K562 (cell line): Measurements from ENCODE around the gene ANHX. TPM values are rescaled to one million over a fixed set of nuclear protein-coding genes. Genes with fewer than 3 reads are reported as not detected.

Experiments used
- ATAC-seq: fragments of 200-7000 bp; cut with Tn5 transposase; 3 replicates; pipeline ENCODE4 v1.9.1; 2020; ENCODE audit warnings: moderate library complexity
- BruUV-seq: library from RNA; stranded (reverse); fragments of 400-500 nt; replicated peaks from 2 replicates; lab custom pipeline; 2021; lab: Mats Ljungman, UMichigan
- CTCF ChIA-PET: fragments of 300-600 bp; formaldehyde crosslinking; extraction: SDS; loops from one replicate; lab custom pipeline; 2021; ENCODE audit warnings: low intra/inter-chr PET ratio; lab: Yijun Ruan, JAX
- POLR2A ChIA-PET: fragments of 300-600, 350-650 bp; sonication (Branson Sonifier 250); formaldehyde crosslinking; extraction: SDS; loops from one replicate; lab custom pipeline; 2021; ENCODE audit warnings: antibody characterized with exemption, inconsistent platforms; lab: Yijun Ruan, JAX
- DNase-seq, 4 experiments: peaks; one replicate each; pipeline versions ENCODE4 v3.0.0 to v3.0.0-alpha.2; 2011 to 2018; ENCODE audit warnings: low spot score in 3 of 4, mixed read lengths in 3 of 4; ENCODE audit errors: extremely low read depth in 1 of 4
- FAIRE-seq: peaks from 2 replicates; lab custom pipeline; 2011; peaks lifted over from hg19 to GRCh38; lab: Jason Lieb, UNC
- H2AFZ ChIP-seq: 2 replicates; pipeline ENCODE4 v1.6.0; 2011; ENCODE audit warnings: low read depth, low read length, control low read depth, inconsistent platforms
- H3K27ac ChIP-seq: fragments of 200-600 bp; 3 replicates; pipeline ENCODE4 v1.8.0; 2011; ENCODE audit warnings: low read depth, mild to moderate bottlenecking, control low read depth, inconsistent platforms, low read length, moderate library complexity, mixed read lengths; ENCODE audit errors: extremely low read depth
- H3K27me3 ChIP-seq, 2 experiments: fragments of 300-600 bp in 1 of 2; 2 replicates in 1 of 2; 3 replicates in 1 of 2; pipeline versions ENCODE4 v1.6.0 to v1.8.0; 2011; ENCODE audit warnings: inconsistent platforms in 2 of 2, low read length in 2 of 2, mild to moderate bottlenecking in 1 of 2, mixed read lengths in 1 of 2, moderate library complexity in 1 of 2; ENCODE audit not compliant: control insufficient read depth in 2 of 2, insufficient read depth in 2 of 2
- H3K36me3 ChIP-seq: fragments of 300-600 bp; 3 replicates; pipeline ENCODE4 v1.8.0; 2011; ENCODE audit warnings: mild to moderate bottlenecking, low read length, inconsistent platforms; ENCODE audit not compliant: control insufficient read depth, insufficient read depth
- H3K4me1 ChIP-seq, 2 experiments: fragments of 200-600 bp in 1 of 2; replicated peaks in 1 of 2; 2 replicates in 1 of 2; 3 replicates in 1 of 2; pipeline versions ENCODE4 v1.5.1 to v1.8.0; 2011; ENCODE audit warnings: inconsistent platforms in 2 of 2, low read length in 2 of 2, mild to moderate bottlenecking in 1 of 2, mixed read lengths in 1 of 2, moderate library complexity in 1 of 2; ENCODE audit not compliant: control insufficient read depth in 2 of 2, insufficient read depth in 2 of 2
- H3K4me2 ChIP-seq: 2 replicates; pipeline ENCODE4 v1.6.1; 2011; ENCODE audit warnings: low read length, control low read depth, inconsistent platforms, mixed read lengths; ENCODE audit not compliant: insufficient read depth
- H3K4me3 ChIP-seq: fragments of 200-600 bp; sonication (generic), shearing (Covaris generic); 2 replicates; pipeline ENCODE4 v1.5.1; 2016; ENCODE audit warnings: control low read depth, inconsistent platforms
- H3K79me2 ChIP-seq: fragments of 200-600 bp; 3 replicates; pipeline ENCODE4 v1.8.0; 2011; ENCODE audit warnings: low read length, inconsistent platforms; ENCODE audit not compliant: control insufficient read depth, insufficient read depth
- H3K9ac ChIP-seq, 2 experiments: 2 replicates each; pipeline versions ENCODE4 v1.6.0 to v1.6.1; 2011; ENCODE audit warnings: low read depth in 2 of 2, low read length in 2 of 2, control low read depth in 1 of 2, inconsistent platforms in 1 of 2, mild to moderate bottlenecking in 1 of 2, mixed read lengths in 1 of 2; ENCODE audit not compliant: insufficient read depth in 1 of 2
- H3K9me1 ChIP-seq: one replicate; pipeline ENCODE4 v1.6.0; 2011; ENCODE audit warnings: inconsistent platforms, mild to moderate bottlenecking, low read length, moderate library complexity; ENCODE audit not compliant: control insufficient read depth, insufficient read depth
- H3K9me3 ChIP-seq: replicated peaks from 2 replicates; pipeline ENCODE4 v1.5.1; 2011; ENCODE audit warnings: low read depth, low read length, inconsistent platforms; ENCODE audit not compliant: control insufficient read depth, insufficient read depth
- H4K20me1 ChIP-seq: replicated peaks from 2 replicates; pipeline ENCODE4 v1.6.1; 2011; ENCODE audit warnings: low read length, inconsistent platforms, mixed read lengths; ENCODE audit not compliant: control insufficient read depth, insufficient read depth
- ATF1 ChIP-seq, 2 experiments: fragments of 450-650 bp in 1 of 2; IDR thresholded peaks; 2 replicates each; pipeline ENCODE4 v1.6.1; 2016; ENCODE audit warnings: missing compliant biosample characterization in 1 of 2, missing genetic modification characterization in 1 of 2
- HSF4 ChIP-seq: fragments of 250-450 bp; sonication (Bioruptor Pico); IDR thresholded peaks from 2 replicates; pipeline ENCODE4 v2.1.2; 2022; ENCODE audit warnings: mild to moderate bottlenecking, moderate library complexity, borderline replicate concordance
- NFATC3 ChIP-seq: fragments of 450-650 bp; IDR thresholded peaks from 2 replicates; pipeline ENCODE4 v1.6.1; 2017; ENCODE audit warnings: mild to moderate bottlenecking
- WGBS: fragments of 100-300 bp; shearing (Covaris generic); methylation state at CpG from one replicate; pipeline ENCODE4 v1.1.6; 2016; ENCODE audit warnings: low coverage, mixed read lengths; ENCODE audit not compliant: insufficient coverage; ENCODE audit errors: missing lambda C conversion rate; 5-methylcytosine and 5-hydroxymethylcytosine counted together
- in situ Hi-C: fragments of 300-500 bp; cut with MboI; formaldehyde crosslinking; loops from 4 replicates; pipeline ENCODE4 v1.15.0; 2018; ENCODE audit warnings: inconsistent platforms, mixed read lengths
- intact Hi-C: fragments of 100-400 bp; cut with micrococcal nuclease; formaldehyde crosslinking; loops from 2 replicates; pipeline ENCODE4 v1.14.2; 2022
- polyA plus RNA-seq, 8 experiments: library from polyadenylated mRNA; depleted of rRNA in 4 of 8; stranded (reverse) in 5 of 8; unstranded in 3 of 8; fragments of >200 nt; fragmentation: Nextera tagmentation in 2 of 8; fragmentation: Illumina TruSeq in 1 of 8; extraction: Ambion mirVana in 2 of 8; extraction: Trizol in 1 of 8; gene quantifications; 2 replicates each; pipeline versions ENCODE4 v1.2.1 to v1.2.3, GENCODE V29; 2011 to 2014; ENCODE audit warnings: inconsistent platforms in 1 of 8, missing spikeins in 1 of 8
- total RNA-seq, 7 experiments: library from RNA; depleted of rRNA in 6 of 7; stranded (reverse); fragments of >200 nt in 6 of 7; fragmentation: Illumina TruSeq in 2 of 7; extraction: Trizol in 2 of 7; gene quantifications; 2 replicates each; pipeline versions ENCODE4 v1.2.1 to v1.2.3, GENCODE V29; 2011 to 2021; ENCODE audit warnings: low replicate concordance in 1 of 7
- TF ChIP-seq, protein P1 (sequence below): fragments of 250-450 bp; sonication (Bioruptor Pico); IDR thresholded peaks from 2 replicates; pipeline ENCODE4 v1.8.0; 2021; ENCODE audit warnings: mild to moderate bottlenecking, moderate library complexity
- TF ChIP-seq, protein P2 (sequence below): fragments of 450-650 bp; formaldehyde crosslinking; IDR thresholded peaks from 2 replicates; pipeline ENCODE4 v1.4.0; 2022; ENCODE audit warnings: missing genetic modification characterization
- TF ChIP-seq, protein P3 (sequence below): fragments of 250-450 bp; sonication (Bioruptor Pico); IDR thresholded peaks from 2 replicates; pipeline ENCODE4 v1.5.1; 2021; ENCODE audit warnings: mild to moderate bottlenecking
- TF ChIP-seq, protein P4 (sequence below): sonication (generic); formaldehyde crosslinking; IDR thresholded peaks from 2 replicates; pipeline ENCODE4 v1.8.0; 2023; ENCODE audit warnings: mild to moderate bottlenecking, missing genetic modification reagents
- TF ChIP-seq, protein P5 (sequence below): IDR thresholded peaks from 2 replicates; pipeline ENCODE4 v1.6.1; 2011; ENCODE audit not compliant: insufficient read length; ENCODE audit errors: extremely low read depth

ANHX gene
- total and polyA plus RNA-seq, 9 of the 15 experiments (the other 6 are each of a cell fraction or from before 2014, with no cell fraction given) = not detected

DNA sequence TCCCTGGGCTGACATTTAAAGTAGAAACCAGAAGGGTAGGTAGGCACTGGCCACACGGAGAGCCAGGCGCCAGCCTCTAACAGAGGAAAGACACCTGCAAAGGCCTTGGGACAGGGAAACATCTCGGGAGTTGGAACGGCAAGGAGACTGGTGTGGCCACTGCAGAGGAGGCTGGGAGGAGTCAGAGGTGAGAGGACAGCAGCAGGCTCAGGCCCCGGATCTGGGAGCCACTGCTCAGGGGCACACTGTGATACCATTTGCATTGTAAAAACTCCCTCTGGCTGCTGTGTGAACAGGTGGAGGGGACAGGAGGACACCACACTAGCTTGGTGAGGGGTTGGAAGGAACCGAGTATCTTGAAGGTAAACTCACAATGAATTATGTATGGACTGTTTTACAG lies 2.7 kb downstream of the ANHX start:
- Histone ChIP-seq H3K9me1 (no peaks in the 10 kb centered on the region), H3K9ac (no peak overlapping the region), H3K27ac (no peak overlapping the region), H3K4me3 (no peak overlapping the region), H3K4me1 (no peaks in the 10 kb centered on the region), H3K9me3 (no peaks in the 10 kb centered on the region; the same call in 1 of the 2 replicates), H2AFZ (no peak overlapping the region)
- FAIRE-seq = no peak
- in situ Hi-C loops = no loop called here
- CTCF ChIA-PET = no interaction called here
- TF ChIP-seq, protein P1, sequence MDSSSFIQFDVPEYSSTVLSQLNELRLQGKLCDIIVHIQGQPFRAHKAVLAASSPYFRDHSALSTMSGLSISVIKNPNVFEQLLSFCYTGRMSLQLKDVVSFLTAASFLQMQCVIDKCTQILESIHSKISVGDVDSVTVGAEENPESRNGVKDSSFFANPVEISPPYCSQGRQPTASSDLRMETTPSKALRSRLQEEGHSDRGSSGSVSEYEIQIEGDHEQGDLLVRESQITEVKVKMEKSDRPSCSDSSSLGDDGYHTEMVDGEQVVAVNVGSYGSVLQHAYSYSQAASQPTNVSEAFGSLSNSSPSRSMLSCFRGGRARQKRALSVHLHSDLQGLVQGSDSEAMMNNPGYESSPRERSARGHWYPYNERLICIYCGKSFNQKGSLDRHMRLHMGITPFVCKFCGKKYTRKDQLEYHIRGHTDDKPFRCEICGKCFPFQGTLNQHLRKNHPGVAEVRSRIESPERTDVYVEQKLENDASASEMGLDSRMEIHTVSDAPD (CRISPR knock-in tag) = no peak
- TF ChIP-seq, all 486 proteins: peak for 0
- H3K4me2 ChIP-seq = no peak overlapping the region
- POLR2A ChIA-PET = no interaction called here
- no peaks in the 10 kb centered on the region for H3K79me2 ChIP-seq
- whole genome bisulfite sequencing = 0% methylated on average over 6 of the region's 6 CpGs
- intact Hi-C loops = no loop called here
- no peaks in the 10 kb centered on the region for H4K20me1 ChIP-seq
- BruUV-seq = no TSS peak
- DNase-seq (no peak), ATAC-seq (no peak)
- no peaks in the 10 kb centered on the region for H3K27me3 ChIP-seq
- no peaks in the 10 kb centered on the region for H3K36me3 ChIP-seq

DNA sequence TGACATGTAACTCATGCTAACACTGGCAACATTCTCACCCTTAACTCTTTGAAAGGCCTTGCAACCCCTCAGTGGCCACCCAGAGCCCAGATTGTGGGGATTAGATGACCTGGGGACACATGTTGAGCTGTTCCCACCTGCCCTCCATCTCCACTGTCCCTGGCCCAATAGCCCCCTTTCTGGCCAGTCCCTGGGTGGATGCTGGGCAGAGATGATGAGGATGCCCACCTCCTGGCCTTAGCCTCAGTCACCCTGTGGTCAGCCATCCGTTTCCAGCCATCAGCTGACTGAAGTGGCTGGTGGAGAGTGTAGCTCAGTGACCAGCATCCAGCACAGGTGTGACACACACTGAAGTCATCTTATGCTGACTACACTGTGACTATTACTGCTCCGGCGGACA lies 4.7 kb downstream of the ANHX start:
- H3K9me3 ChIP-seq = no peaks in the 10 kb centered on the region; the same call in none of the 2 replicates
- H3K36me3 ChIP-seq = no peaks in the 10 kb centered on the region
- no peak overlapping the region for H3K27ac ChIP-seq
- H3K79me2 ChIP-seq = no peaks in the 10 kb centered on the region
- no peaks in the 10 kb centered on the region for H4K20me1 ChIP-seq
- H3K4me3 ChIP-seq = no peak overlapping the region
- H3K4me1 ChIP-seq = no peaks in the 10 kb centered on the region
- in situ Hi-C loops (no loop called here), intact Hi-C loops (no loop called here)
- H3K27me3 ChIP-seq = no peaks in the 10 kb centered on the region
- FAIRE-seq = no peak
- no TSS peak for BruUV-seq
- ATAC-seq = no peak
- no peaks in the 10 kb centered on the region for H3K9me1 ChIP-seq
- POLR2A ChIA-PET = no interaction called here
- no peak for DNase-seq
- no peak overlapping the region for H3K9ac ChIP-seq
- WGBS = 0% methylated on average over 3 of the region's 3 CpGs
- no peak overlapping the region for H3K4me2 ChIP-seq
- H2AFZ ChIP-seq = no peak overlapping the region
- CTCF ChIA-PET = no interaction called here
- TF ChIP-seq, protein P2, sequence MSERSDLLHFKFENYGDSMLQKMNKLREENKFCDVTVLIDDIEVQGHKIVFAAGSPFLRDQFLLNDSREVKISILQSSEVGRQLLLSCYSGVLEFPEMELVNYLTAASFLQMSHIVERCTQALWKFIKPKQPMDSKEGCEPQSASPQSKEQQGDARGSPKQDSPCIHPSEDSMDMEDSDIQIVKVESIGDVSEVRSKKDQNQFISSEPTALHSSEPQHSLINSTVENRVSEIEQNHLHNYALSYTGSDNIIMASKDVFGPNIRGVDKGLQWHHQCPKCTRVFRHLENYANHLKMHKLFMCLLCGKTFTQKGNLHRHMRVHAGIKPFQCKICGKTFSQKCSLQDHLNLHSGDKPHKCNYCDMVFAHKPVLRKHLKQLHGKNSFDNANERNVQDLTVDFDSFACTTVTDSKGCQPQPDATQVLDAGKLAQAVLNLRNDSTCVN (CRISPR knock-in tag) = no peak
- TF ChIP-seq, protein P3, sequence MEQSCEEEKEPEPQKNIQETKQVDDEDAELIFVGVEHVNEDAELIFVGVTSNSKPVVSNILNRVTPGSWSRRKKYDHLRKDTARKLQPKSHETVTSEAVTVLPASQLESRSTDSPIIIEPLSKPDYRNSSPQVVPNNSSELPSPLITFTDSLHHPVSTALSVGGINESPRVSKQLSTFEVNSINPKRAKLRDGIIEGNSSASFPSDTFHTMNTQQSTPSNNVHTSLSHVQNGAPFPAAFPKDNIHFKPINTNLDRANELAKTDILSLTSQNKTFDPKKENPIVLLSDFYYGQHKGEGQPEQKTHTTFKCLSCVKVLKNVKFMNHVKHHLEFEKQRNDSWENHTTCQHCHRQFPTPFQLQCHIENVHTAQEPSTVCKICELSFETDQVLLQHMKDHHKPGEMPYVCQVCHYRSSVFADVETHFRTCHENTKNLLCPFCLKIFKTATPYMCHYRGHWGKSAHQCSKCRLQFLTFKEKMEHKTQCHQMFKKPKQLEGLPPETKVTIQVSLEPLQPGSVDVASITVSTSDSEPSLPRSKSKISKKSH (CRISPR knock-in tag) = no peak
- no peak for TF ChIP-seq ATF1 (CRISPR knock-in tag; IDR thresholded peaks at IDR 0.05)
- no peak for TF ChIP-seq ATF1 (tag; IDR thresholded peaks at IDR 0.05)
- TF ChIP-seq, protein P4, sequence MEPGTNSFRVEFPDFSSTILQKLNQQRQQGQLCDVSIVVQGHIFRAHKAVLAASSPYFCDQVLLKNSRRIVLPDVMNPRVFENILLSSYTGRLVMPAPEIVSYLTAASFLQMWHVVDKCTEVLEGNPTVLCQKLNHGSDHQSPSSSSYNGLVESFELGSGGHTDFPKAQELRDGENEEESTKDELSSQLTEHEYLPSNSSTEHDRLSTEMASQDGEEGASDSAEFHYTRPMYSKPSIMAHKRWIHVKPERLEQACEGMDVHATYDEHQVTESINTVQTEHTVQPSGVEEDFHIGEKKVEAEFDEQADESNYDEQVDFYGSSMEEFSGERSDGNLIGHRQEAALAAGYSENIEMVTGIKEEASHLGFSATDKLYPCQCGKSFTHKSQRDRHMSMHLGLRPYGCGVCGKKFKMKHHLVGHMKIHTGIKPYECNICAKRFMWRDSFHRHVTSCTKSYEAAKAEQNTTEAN = no peak
- no peak for TF ChIP-seq NFATC3
- TF ChIP-seq, protein P5, sequence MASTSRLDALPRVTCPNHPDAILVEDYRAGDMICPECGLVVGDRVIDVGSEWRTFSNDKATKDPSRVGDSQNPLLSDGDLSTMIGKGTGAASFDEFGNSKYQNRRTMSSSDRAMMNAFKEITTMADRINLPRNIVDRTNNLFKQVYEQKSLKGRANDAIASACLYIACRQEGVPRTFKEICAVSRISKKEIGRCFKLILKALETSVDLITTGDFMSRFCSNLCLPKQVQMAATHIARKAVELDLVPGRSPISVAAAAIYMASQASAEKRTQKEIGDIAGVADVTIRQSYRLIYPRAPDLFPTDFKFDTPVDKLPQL = no peak
- TF ChIP-seq HSF4 (CRISPR knock-in tag) = no peak
